Esophagus squamous epithelium (tissue), 4 donors: ENCODE results near the gene POU6F2.

Source experiments
- CTCF ChIP-seq, 6 experiments: fragments of 450-650 bp in 4 of 6; fragments of 200-600 bp in 2 of 6; sonication (generic) in 2 of 6; IDR thresholded peaks; one replicate each; pipeline ENCODE4 v1.5.1; 2016 to 2019; ENCODE audit warnings: antibody characterized with exemption in 6 of 6, mild to moderate bottlenecking in 4 of 6, moderate library complexity in 4 of 6
- POLR2A ChIP-seq, 4 donors: fragments of 450-650 bp; IDR thresholded peaks; one replicate each; pipeline ENCODE4 v1.6.1; 2017; ENCODE audit warnings: antibody characterized with exemption in 4 of 4, mild to moderate bottlenecking in 4 of 4, moderate library complexity in 3 of 4

GRCh38 chr7:39091774-39092173 lies 114.1 kb downstream of the POU6F2 start:
- TF ChIP-seq CTCF (IDR thresholded peaks at IDR 0.05) (no peak), POLR2A (IDR thresholded peaks at IDR 0.05) (no peak)
